Measurements from ENCODE around the gene ZC3H18. TPM values are rescaled to one million over a fixed set of nuclear protein-coding genes. Genes with fewer than 3 reads are reported as not detected.
"Not testable (repeated sequence)": the region's sequence is repeated elsewhere in the genome, so short reads cannot be mapped to it uniquely, and the experiment has no call there.

ZC3H18 gene
- total and polyA plus RNA-seq, 2 donors (not counting 1 experiment from before 2014, with no cell fraction given) = 7.9 to 9.4 TPM

- H3K4me1 ChIP-seq (ENCODE audit: control insufficient read depth, extremely low read depth, insufficient read depth, low read length) = no peaks in the 10 kb centered on the region
- H3K4me2 ChIP-seq (ENCODE audit: extremely low read depth, insufficient read depth, low read length) = no peak overlapping the region
- no peak for DNase-seq (ENCODE audit: low read depth in 2 of 2)
- H3K79me2 ChIP-seq (ENCODE audit: control insufficient read depth, insufficient read depth, low read length) = peaks cover 3% of the 10 kb centered on the region
- TF ChIP-seq EZH2 (IDR thresholded peaks at IDR 0.05; ENCODE audit: low read length, missing control alignments) = no peak
- no peak for TF ChIP-seq CTCF (conservative IDR thresholded peaks at IDR 0.05 in 1 of 2, IDR thresholded peaks at IDR 0.05 in 1 of 2; ENCODE audit: low read depth in 1 of 2, low read length in 2 of 2)
- H3K9ac ChIP-seq (ENCODE audit: insufficient read depth, low read length) = no peak overlapping the region
- no peak overlapping the region for H3K27ac ChIP-seq (ENCODE audit: insufficient read depth, low read length)
- H3K9me3 ChIP-seq (ENCODE audit: control insufficient read depth, insufficient read depth, low read depth, low read length) = no peaks in the 10 kb centered on the region
- H2AFZ ChIP-seq (ENCODE audit: low read length) = no peak overlapping the region
- peaks cover 2% of the 10 kb centered on the region for H3K36me3 ChIP-seq (ENCODE audit: control insufficient read depth, insufficient read depth, low read length)
- no peak overlapping the region for H3K4me3 ChIP-seq (replicated peaks in 1 of 4; ENCODE audit: control extremely low read depth in 1 of 4, insufficient read depth in 1 of 4, low read depth in 3 of 4, low read length in 4 of 4)
- no peaks in the 10 kb centered on the region for H3K27me3 ChIP-seq (ENCODE audit: control insufficient read depth, insufficient read depth, low read length)
- no peaks in the 10 kb centered on the region for H4K20me1 ChIP-seq (ENCODE audit: control insufficient read depth, extremely low read depth, insufficient read depth, low read length)
Observed at GRCh38 chr16:88667461-88667860, 97.3 kb downstream of the ZC3H18 start.

GRCh38 chr16:88669493-88669892, 99.3 kb downstream of the ZC3H18 start:
- DNase-seq (ENCODE audit: low read depth in 2 of 2); H2AFZ ChIP-seq (ENCODE audit: low read length); H3K36me3 ChIP-seq (ENCODE audit: control insufficient read depth, insufficient read depth, low read length); H4K20me1 ChIP-seq (ENCODE audit: control insufficient read depth, extremely low read depth, insufficient read depth, low read length); H3K27me3 ChIP-seq (ENCODE audit: control insufficient read depth, insufficient read depth, low read length); H3K4me1 ChIP-seq (ENCODE audit: control insufficient read depth, extremely low read depth, insufficient read depth, low read length); H3K9ac ChIP-seq (ENCODE audit: insufficient read depth, low read length); H3K4me2 ChIP-seq (ENCODE audit: extremely low read depth, insufficient read depth, low read length); H3K9me3 ChIP-seq (ENCODE audit: control insufficient read depth, insufficient read depth, low read depth, low read length); H3K79me2 ChIP-seq (ENCODE audit: control insufficient read depth, insufficient read depth, low read length); H3K4me3 ChIP-seq (replicated peaks in 1 of 4; ENCODE audit: control extremely low read depth in 1 of 4, insufficient read depth in 1 of 4, low read depth in 3 of 4, low read length in 4 of 4); H3K27ac ChIP-seq (ENCODE audit: insufficient read depth, low read length): not testable (repeated sequence)

GRCh38 chr16:88669980-88670379, 99.8 kb downstream of the ZC3H18 start:
- H3K4me3 ChIP-seq (replicated peaks in 1 of 4; ENCODE audit: control extremely low read depth in 1 of 4, insufficient read depth in 1 of 4, low read depth in 3 of 4, low read length in 4 of 4) = no peak overlapping the region
- H3K4me2 ChIP-seq (ENCODE audit: extremely low read depth, insufficient read depth, low read length) = no peak overlapping the region
- DNase-seq (ENCODE audit: low read depth in 2 of 2) = no peak
- no peak overlapping the region for H3K9ac ChIP-seq (ENCODE audit: insufficient read depth, low read length)
- peaks cover 2% of the 10 kb centered on the region for H3K36me3 ChIP-seq (ENCODE audit: control insufficient read depth, insufficient read depth, low read length)
- no peak for TF ChIP-seq CTCF (conservative IDR thresholded peaks at IDR 0.05 in 1 of 2, IDR thresholded peaks at IDR 0.05 in 1 of 2; ENCODE audit: low read depth in 1 of 2, low read length in 2 of 2)
- no peak for TF ChIP-seq EZH2 (IDR thresholded peaks at IDR 0.05; ENCODE audit: low read length, missing control alignments)
- no peak overlapping the region for H3K27ac ChIP-seq (ENCODE audit: insufficient read depth, low read length)
- H3K27me3 ChIP-seq (ENCODE audit: control insufficient read depth, insufficient read depth, low read length) = no peaks in the 10 kb centered on the region
- H2AFZ ChIP-seq (ENCODE audit: low read length) = no peak overlapping the region
- no peaks in the 10 kb centered on the region for H3K9me3 ChIP-seq (ENCODE audit: control insufficient read depth, insufficient read depth, low read depth, low read length)
- H4K20me1 ChIP-seq (ENCODE audit: control insufficient read depth, extremely low read depth, insufficient read depth, low read length) = no peaks in the 10 kb centered on the region
- H3K4me1 ChIP-seq (ENCODE audit: control insufficient read depth, extremely low read depth, insufficient read depth, low read length) = no peaks in the 10 kb centered on the region
- H3K79me2 ChIP-seq (ENCODE audit: control insufficient read depth, insufficient read depth, low read length) = no peaks in the 10 kb centered on the region
